Measurements from ENCODE around the gene PHF14.

GRCh38 chr7:11191081-11191480 is 217.4 kb downstream of the PHF14 start:
- no peak for TF ChIP-seq POLR2A (IDR thresholded peaks at IDR 0.05; ENCODE audit: low read depth, low read length)
- TF ChIP-seq TAF1 (IDR thresholded peaks at IDR 0.05; ENCODE audit: borderline replicate concordance, low read depth, low read length) = no peak

All from GM12892 (cell line).